Stimulated activated CD8-positive, alpha-beta memory T cell treated with anti-CD3 and anti-CD28 coated beads, Interleukin-15, amount 100 ng/mL, for 24 hours (primary cell): ENCODE results near the gene LILRB1.
"Not testable (repeated sequence)": the region's sequence is repeated elsewhere in the genome, so short reads cannot be mapped to it uniquely, and the experiment has no call there.

Experiments
- DNase-seq: peaks from one replicate; pipeline ENCODE4 v3.0.0-alpha.2; 2020; ENCODE audit warnings: low read depth

LILRB1 gene

GRCh38 chr19:54630262-54630661, at the start of gene LILRB1:
Gene LILRB1 (plus strand): TSS chr19:54630484. CDS start chr19:54631074, 590 bp downstream.
- not testable (repeated sequence) for DNase-seq

- DNase-seq, result no peak
Measured at GRCh38 chr19:54586397-54586796, 43.9 kb upstream of the LILRB1 start.

- no peak for DNase-seq
Measured at GRCh38 chr19:54587026-54587425, 43.3 kb upstream of the LILRB1 start.

GRCh38 chr19:54593445-54593844, 36.8 kb upstream of the LILRB1 start, which contains the start of gene LILRA1:
Gene LILRA1 (plus strand): TSS chr19:54593632. CDS start chr19:54594245, 613 bp downstream.
- not testable (repeated sequence) for DNase-seq

GRCh38 chr19:54593931-54594626, 36.2 kb upstream of the LILRB1 start:
- DNase-seq, result not testable (repeated sequence)

GRCh38 chr19:54594737-54595136, 35.5 kb upstream of the LILRB1 start:
- DNase-seq, result no peak

- DNase-seq, result not testable (repeated sequence)
Measured at GRCh38 chr19:54595680-54596436, 34.4 kb upstream of the LILRB1 start.

GRCh38 chr19:54600212-54600611, 30.1 kb upstream of the LILRB1 start:
- DNase-seq, result no peak

- DNase-seq, result no peak
Measured at GRCh38 chr19:54606230-54606629, 24.1 kb upstream of the LILRB1 start.

GRCh38 chr19:54606891-54607784, 23.1 kb upstream of the LILRB1 start:
- DNase-seq, result no peak

GRCh38 chr19:54607785-54608150, 22.5 kb upstream of the LILRB1 start:
- DNase-seq, result no peak

- DNase-seq, result no peak
Measured at GRCh38 chr19:54608205-54608604, 22.1 kb upstream of the LILRB1 start.

GRCh38 chr19:54608792-54609191, 21.5 kb upstream of the LILRB1 start:
- no peak for DNase-seq

GRCh38 chr19:54609356-54609791, 20.9 kb upstream of the LILRB1 start:
- DNase-seq, result no peak

- DNase-seq, result no peak
Measured at GRCh38 chr19:54612428-54612827, 17.9 kb upstream of the LILRB1 start.

- DNase-seq, result no peak
Measured at GRCh38 chr19:54614726-54615125, 15.6 kb upstream of the LILRB1 start.

- no peak for DNase-seq
Measured at GRCh38 chr19:54616057-54616456, 14.2 kb upstream of the LILRB1 start.

GRCh38 chr19:54616821-54617560, 13.3 kb upstream of the LILRB1 start:
- no peak for DNase-seq

- DNase-seq, result no peak
Measured at GRCh38 chr19:54620464-54620863, 9.8 kb upstream of the LILRB1 start.

- no peak for DNase-seq
Measured at GRCh38 chr19:54622431-54622830, 7.9 kb upstream of the LILRB1 start.

GRCh38 chr19:54624234-54624633, 6.0 kb upstream of the LILRB1 start:
- not testable (repeated sequence) for DNase-seq
